Stomach (tissue), 9 donors: Measurements from ENCODE around the gene LDB2. TPM values are rescaled to one million over a fixed set of nuclear protein-coding genes. Genes with fewer than 3 reads are reported as not detected.

Experiments used
- DNase-seq, 2 donors: peaks; one replicate each; pipeline versions ENCODE4 v3.0.0 to v3.0.0-alpha.2; 2013 to 2019
- H3K27ac ChIP-seq, 5 donors: fragments of 200-600 bp in 4 of 5; sonication (generic) in 4 of 5; one replicate each; pipeline ENCODE4 v1.5.1; 2013 to 2019; ENCODE audit warnings: mild to moderate bottlenecking in 1 of 5, moderate library complexity in 1 of 5
- H3K27me3 ChIP-seq, 3 donors: fragments of 200-600 bp; sonication (generic); one replicate each; pipeline ENCODE4 v1.5.1; 2017 to 2019; ENCODE audit warnings: mixed run types in 1 of 3
- H3K36me3 ChIP-seq, 4 donors: fragments of 200-600 bp; sonication (generic); 1 replicate in 3 of 4; 2 replicates in 1 of 4; pipeline ENCODE4 v1.5.1; 2016 to 2019
- H3K4me1 ChIP-seq, 4 donors: fragments of 200-600 bp; sonication (generic); one replicate each; pipeline ENCODE4 v1.5.1; 2016 to 2019
- H3K4me3 ChIP-seq, 4 donors: fragments of 200-600 bp; sonication (generic) in 3 of 4; one replicate each; pipeline ENCODE4 v1.5.1; 2016 to 2019; ENCODE audit warnings: mild to moderate bottlenecking in 1 of 4
- H3K9me3 ChIP-seq, 4 donors: fragments of 200-600 bp; sonication (generic); one replicate each; pipeline ENCODE4 v1.5.1; 2016 to 2019
- EP300 ChIP-seq: sonication (generic); formaldehyde crosslinking; IDR thresholded peaks from one replicate; pipeline ENCODE4 v1.6.1; 2017; ENCODE audit warnings: antibody characterized with exemption
- POLR2A ChIP-seq, 4 donors: fragments of 450-650 bp; IDR thresholded peaks; one replicate each; pipeline ENCODE4 v1.6.1; 2016; ENCODE audit warnings: antibody characterized with exemption in 4 of 4, control low read depth in 2 of 4, mild to moderate bottlenecking in 1 of 4, moderate library complexity in 1 of 4
- POLR2AphosphoS5 ChIP-seq, 3 donors: sonication (generic); formaldehyde crosslinking; IDR thresholded peaks; one replicate each; pipeline ENCODE4 v1.6.1; 2016; ENCODE audit warnings: antibody characterized with exemption in 3 of 3
- WGBS, 5 donors: extraction: QIAGEN DNeasy Blood & Tissue Kit in 3 of 5; methylation state at CpG; one replicate each; pipeline versions ENCODE4 v1.1.5 to v1.1.7; 2013 to 2018; 5-methylcytosine and 5-hydroxymethylcytosine counted together
- intact Hi-C: fragments of 100-400 bp; cut with DNase I; formaldehyde crosslinking; loops from one replicate; pipeline ENCODE4 v1.15.1; 2023; ENCODE audit warnings: low total_unique reads
- polyA plus RNA-seq, 3 donors: library from polyadenylated mRNA; stranded (reverse); fragments of 200-250 nt; gene quantifications; one replicate each; pipeline ENCODE4 v1.2.3, GENCODE V29; 2013
- total RNA-seq, 5 donors: library from RNA; depleted of rRNA; stranded (reverse); fragments of >200 nt; gene quantifications; one replicate each; pipeline versions ENCODE4 v1.1.0 to v1.2.3, GENCODE V29; 2014 to 2016
- TF ChIP-seq, protein P1 (sequence below), 7 experiments: fragments of 450-650 bp in 4 of 7; fragments of 200-600 bp in 3 of 7; sonication (generic) in 3 of 7; IDR thresholded peaks; one replicate each; pipeline ENCODE4 v1.5.1; 2016 to 2019; ENCODE audit warnings: antibody characterized with exemption in 7 of 7, control low read depth in 2 of 7, mild to moderate bottlenecking in 1 of 7
- donor health status: healthy with polysubstance abuse.
- donor health status: Bipolar disorder and iron deficiency.
- donor health status: healthy.

The LDB2 gene
- total and polyA plus RNA-seq, 8 donors: 6.2 to 63.3 (median 12.8) TPM

DNA sequence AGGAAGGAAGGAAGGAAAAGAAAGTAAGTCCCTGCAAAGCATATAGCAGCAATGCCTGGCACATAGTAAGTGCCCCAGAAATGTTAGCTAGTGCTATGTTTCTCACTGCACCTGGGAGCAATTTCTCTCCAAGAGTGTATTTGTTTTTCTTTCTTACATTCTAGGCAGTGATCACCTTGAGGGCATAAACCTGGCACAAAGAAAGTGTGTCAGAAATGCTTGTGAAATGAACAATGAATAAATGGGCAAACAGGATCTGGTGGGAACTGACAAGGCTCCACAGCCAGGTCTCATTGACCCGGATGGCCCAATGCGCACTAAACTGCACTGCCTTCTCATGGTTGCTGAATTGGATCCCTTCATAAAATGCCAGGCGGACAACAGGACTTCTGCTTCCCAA is 316.4 kb downstream of the LDB2 start:
- Histone ChIP-seq H3K4me1 (no peaks in the 10 kb centered on the region), H3K4me3 (no peak overlapping the region), H3K27ac (no peak overlapping the region), H3K36me3 (peaks cover 0 to 4% (median 0%) of the 10 kb centered on the region in 4 donors), H3K9me3 (no peaks in the 10 kb centered on the region), H3K27me3 (no peaks in the 10 kb centered on the region)
- intact Hi-C loops: no loop called here
- 88 to 93% (median 89%) methylated on average over 3 of the region's 3 CpGs for WGBS, 5 donors
- TF ChIP-seq, protein P1, sequence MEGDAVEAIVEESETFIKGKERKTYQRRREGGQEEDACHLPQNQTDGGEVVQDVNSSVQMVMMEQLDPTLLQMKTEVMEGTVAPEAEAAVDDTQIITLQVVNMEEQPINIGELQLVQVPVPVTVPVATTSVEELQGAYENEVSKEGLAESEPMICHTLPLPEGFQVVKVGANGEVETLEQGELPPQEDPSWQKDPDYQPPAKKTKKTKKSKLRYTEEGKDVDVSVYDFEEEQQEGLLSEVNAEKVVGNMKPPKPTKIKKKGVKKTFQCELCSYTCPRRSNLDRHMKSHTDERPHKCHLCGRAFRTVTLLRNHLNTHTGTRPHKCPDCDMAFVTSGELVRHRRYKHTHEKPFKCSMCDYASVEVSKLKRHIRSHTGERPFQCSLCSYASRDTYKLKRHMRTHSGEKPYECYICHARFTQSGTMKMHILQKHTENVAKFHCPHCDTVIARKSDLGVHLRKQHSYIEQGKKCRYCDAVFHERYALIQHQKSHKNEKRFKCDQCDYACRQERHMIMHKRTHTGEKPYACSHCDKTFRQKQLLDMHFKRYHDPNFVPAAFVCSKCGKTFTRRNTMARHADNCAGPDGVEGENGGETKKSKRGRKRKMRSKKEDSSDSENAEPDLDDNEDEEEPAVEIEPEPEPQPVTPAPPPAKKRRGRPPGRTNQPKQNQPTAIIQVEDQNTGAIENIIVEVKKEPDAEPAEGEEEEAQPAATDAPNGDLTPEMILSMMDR (IDR thresholded peaks at IDR 0.05): no peak
- TF ChIP-seq POLR2AphosphoS5 (IDR thresholded peaks at IDR 0.05) (no peak), POLR2A (IDR thresholded peaks at IDR 0.05) (no peak), EP300 (no peak)
- DNase-seq: no peak

DNA sequence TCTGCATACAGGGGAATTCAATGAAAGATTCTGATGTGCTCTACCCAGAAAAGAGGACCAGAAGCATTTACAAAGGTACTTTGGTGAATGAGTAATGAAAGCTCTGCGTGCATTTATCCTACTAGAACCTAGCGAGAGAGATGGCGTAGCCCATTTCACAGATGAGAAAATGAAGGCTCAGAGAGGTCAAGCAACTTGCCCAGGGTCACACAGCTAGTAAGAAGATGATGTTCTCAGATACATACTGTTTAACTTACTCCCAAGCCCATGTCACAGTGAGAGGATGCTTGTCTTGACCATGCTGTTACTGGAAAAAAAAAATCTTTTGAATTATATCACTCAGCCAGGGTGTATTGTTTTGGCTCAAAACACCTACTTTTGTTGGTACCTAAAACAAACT is 317.3 kb downstream of the LDB2 start:
- WGBS, 5 donors: 62 to 99% (median 92%) methylated on average over 3 of the region's 3 CpGs
- Histone ChIP-seq H3K27ac (no peak overlapping the region), H3K4me1 (no peaks in the 10 kb centered on the region), H3K36me3 (peaks cover 0 to 4% (median 0%) of the 10 kb centered on the region in 4 donors), H3K27me3 (no peaks in the 10 kb centered on the region), H3K9me3 (no peaks in the 10 kb centered on the region), H3K4me3 (no peak overlapping the region)
- no peak for DNase-seq
- intact Hi-C loops: no loop called here
- no peak for TF ChIP-seq EP300
- TF ChIP-seq, protein P1 (IDR thresholded peaks at IDR 0.05): no peak
- TF ChIP-seq POLR2AphosphoS5 (IDR thresholded peaks at IDR 0.05): no peak
- TF ChIP-seq POLR2A (IDR thresholded peaks at IDR 0.05): no peak

DNA sequence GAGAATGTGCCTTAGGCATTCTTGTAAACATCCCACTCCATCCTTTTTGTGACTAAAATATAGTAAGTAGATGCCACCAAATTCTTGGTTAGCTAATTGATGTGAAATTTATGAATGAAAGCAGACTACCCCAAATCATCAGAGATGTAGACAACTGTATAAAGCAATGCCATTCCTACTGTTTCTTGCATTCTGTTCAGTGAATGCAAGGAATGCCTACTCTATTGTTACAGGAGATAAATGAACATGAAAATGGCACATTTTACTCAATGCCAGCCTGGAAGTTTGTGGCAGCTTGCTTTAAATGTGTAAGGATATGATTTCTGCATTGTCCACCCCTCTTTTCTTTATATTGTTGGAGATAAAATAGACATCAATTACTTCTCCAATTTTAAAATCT is 317.9 kb downstream of the LDB2 start:
- no peak for DNase-seq
- H3K4me3 ChIP-seq: no peak overlapping the region
- H3K36me3 ChIP-seq: peaks cover 0 to 4% (median 0%) of the 10 kb centered on the region in 4 donors
- TF ChIP-seq, protein P1 (IDR thresholded peaks at IDR 0.05): no peak
- TF ChIP-seq POLR2A (IDR thresholded peaks at IDR 0.05): no peak
- TF ChIP-seq EP300: no peak
- TF ChIP-seq POLR2AphosphoS5 (IDR thresholded peaks at IDR 0.05): no peak
- H3K27ac ChIP-seq: no peak overlapping the region
- H3K27me3 ChIP-seq: no peaks in the 10 kb centered on the region
- H3K9me3 ChIP-seq: no peaks in the 10 kb centered on the region
- no peaks in the 10 kb centered on the region for H3K4me1 ChIP-seq
- intact Hi-C loops: no loop called here

DNA sequence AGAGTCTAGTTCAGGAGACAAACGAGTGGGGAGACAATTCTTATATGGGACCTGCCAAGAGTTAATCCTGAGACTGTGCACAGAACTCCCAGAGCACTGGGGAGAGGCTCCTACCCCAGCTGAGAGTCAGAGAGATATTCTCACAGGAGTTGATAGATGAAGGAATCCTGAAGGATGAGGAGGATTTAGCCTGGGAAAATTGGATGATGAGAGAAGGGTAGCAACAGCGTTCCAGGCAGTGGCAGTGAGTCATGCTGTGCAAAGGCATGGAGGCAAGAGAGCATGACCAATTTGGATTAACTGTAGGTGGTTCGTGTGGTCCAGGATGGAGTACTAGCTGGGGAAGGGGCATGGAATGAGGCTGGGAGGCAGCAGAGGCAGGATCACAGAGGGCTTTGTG is 318.6 kb downstream of the LDB2 start:
- DNase-seq: no peak
- no peak overlapping the region for H3K4me3 ChIP-seq
- H3K36me3 ChIP-seq: peaks cover 0 to 4% (median 0%) of the 10 kb centered on the region in 4 donors
- no peaks in the 10 kb centered on the region for H3K4me1 ChIP-seq
- 60 to 79% (median 70%) methylated on average over 3 of the region's 3 CpGs for WGBS, 5 donors
- H3K9me3 ChIP-seq: no peaks in the 10 kb centered on the region
- TF ChIP-seq, protein P1 (IDR thresholded peaks at IDR 0.05): no peak
- TF ChIP-seq POLR2A (IDR thresholded peaks at IDR 0.05): no peak
- TF ChIP-seq EP300: no peak
- H3K27me3 ChIP-seq: no peaks in the 10 kb centered on the region
- intact Hi-C loops: no loop called here
- H3K27ac ChIP-seq: no peak overlapping the region
